Heart right ventricle (tissue), 16 donors: Measurements from ENCODE around the gene STARD10. TPM values are rescaled to one million over a fixed set of nuclear protein-coding genes. Genes with fewer than 3 reads are reported as not detected.

ENCODE experiments used
- ATAC-seq, 8 donors: fragments of 200-7000 bp; cut with Tn5 transposase; one replicate each; pipeline ENCODE4 v1.9.1; 2020; ENCODE audit warnings: mild to moderate bottlenecking in 8 of 8, moderate library complexity in 8 of 8, moderate number of reproducible peaks in 1 of 8
- DNase-seq, 2 donors: peaks; one replicate each; pipeline ENCODE4 v3.0.0-alpha.2; 2020
- H3K27ac ChIP-seq, 10 donors: fragments of 200-600 bp; sonication (generic) in 2 of 10; one replicate each; pipeline versions ENCODE4 v1.5.0 to v1.8.0; 2020 to 2022; ENCODE audit warnings: mild to moderate bottlenecking in 3 of 10
- H3K27me3 ChIP-seq, 7 donors: fragments of 200-600 bp; one replicate each; pipeline ENCODE4 v1.8.0; 2021 to 2022; ENCODE audit warnings: mild to moderate bottlenecking in 2 of 7
- H3K36me3 ChIP-seq, 9 donors: fragments of 200-600 bp; sonication (generic) in 1 of 9; one replicate each; pipeline versions ENCODE4 v1.5.0 to v1.8.0; 2020 to 2022; ENCODE audit warnings: mild to moderate bottlenecking in 2 of 9
- H3K4me1 ChIP-seq, 9 donors: fragments of 200-600 bp; sonication (generic) in 1 of 9; one replicate each; pipeline versions ENCODE4 v1.5.0 to v1.8.0; 2020 to 2022; ENCODE audit warnings: mild to moderate bottlenecking in 4 of 9
- H3K4me3 ChIP-seq, 10 donors: fragments of 200-600 bp; sonication (generic) in 2 of 10; one replicate each; pipeline versions ENCODE4 v1.5.0 to v1.8.0; 2020 to 2022; ENCODE audit warnings: mild to moderate bottlenecking in 7 of 10, moderate library complexity in 2 of 10
- H3K9me3 ChIP-seq, 11 donors: fragments of 200-600 bp in 10 of 11; sonication (generic) in 2 of 11; one replicate each; pipeline versions ENCODE4 v1.5.0 to v1.8.0; 2013 to 2022; ENCODE audit warnings: mild to moderate bottlenecking in 2 of 11, control low read depth in 1 of 11, moderate library complexity in 1 of 11
- WGBS, 2 donors: extraction: QIAGEN DNeasy Blood & Tissue Kit; methylation state at CpG; one replicate each; pipeline ENCODE4 v1.1.7; 2013; ENCODE audit warnings: inconsistent platforms in 1 of 2; 5-methylcytosine and 5-hydroxymethylcytosine counted together
- intact Hi-C, 10 donors: fragments of 100-400 bp; cut with DNase I; formaldehyde crosslinking; loops; one replicate each; pipeline versions ENCODE4 v1.11.1 to v1.14.2; 2022
- polyA plus RNA-seq, 2 donors: library from polyadenylated mRNA; stranded (reverse); fragments of 200-250 nt; gene quantifications; one replicate each; pipeline ENCODE4 v1.2.3, GENCODE V29; 2013
- total RNA-seq, 10 donors: library from RNA; stranded (reverse); fragmentation: NEBNext Ultra II Directional in 3 of 10; extraction: Animal tissue kit (Norgen Biotek cat#: 25700) in 3 of 10; gene quantifications; one replicate each; pipeline versions ENCODE4 v1.2.1 to v1.2.4, GENCODE V29; 2021 to 2023
- TF ChIP-seq, protein P1 (sequence below), 9 donors: fragments of 200-600 bp; sonication (generic) in 2 of 9; IDR thresholded peaks; one replicate each; pipeline versions ENCODE4 v1.5.0 to v1.8.0; 2021 to 2022; ENCODE audit warnings: antibody characterized with exemption in 9 of 9, mild to moderate bottlenecking in 5 of 9, moderate library complexity in 1 of 9
- donor health status: Arrhythmogenic right ventricular cardiomyopathy.
- donor health status: ischemic (EF 13 %, LVEDD 7.1; RV severe dilation, severe dysfunction).
- donor health status: healthy with polysubstance abuse.
- donor health status: DM: no; HTN: yes; CAD: no.
- donor health status: DM: no; HTN: no; CAD: no.
- donor health status: ischemic (EF 25% LVEDD 6.9; RV normal size, moderate dysfunction).
- donor health status: ischemic (EF 25% LVEDD 5.7; RV mildly dilated, moderate dysfunction).
- donor health status: healthy.
- donor health status: DM: yes; HTN: yes; CAD: no.
- donor health status: Ischemic cardiomyopathy.
- donor health status: ischemic (EF 35%, LVEDD 5.7; RV mildly dilated, moderate dysfunction).
- donor health status: nonischemic (EF 11% LVEDD 7.7; RV severe dilation, severe dysfunction).
- donor health status: DM: yes; HTN: yes; CAD: no.
- donor health status: PGD.
- donor health status: ischemic (EF 29% LVEDD 5.4; RV normal size, mild dysfunction).
- donor health status: nonischemic (EF 23%, LVEDD 6.1; RV moderate dilation, normal function).

The STARD10 gene
- total and polyA plus RNA-seq, 12 donors: 36.1 to 291 (median 51.3) TPM

DNA sequence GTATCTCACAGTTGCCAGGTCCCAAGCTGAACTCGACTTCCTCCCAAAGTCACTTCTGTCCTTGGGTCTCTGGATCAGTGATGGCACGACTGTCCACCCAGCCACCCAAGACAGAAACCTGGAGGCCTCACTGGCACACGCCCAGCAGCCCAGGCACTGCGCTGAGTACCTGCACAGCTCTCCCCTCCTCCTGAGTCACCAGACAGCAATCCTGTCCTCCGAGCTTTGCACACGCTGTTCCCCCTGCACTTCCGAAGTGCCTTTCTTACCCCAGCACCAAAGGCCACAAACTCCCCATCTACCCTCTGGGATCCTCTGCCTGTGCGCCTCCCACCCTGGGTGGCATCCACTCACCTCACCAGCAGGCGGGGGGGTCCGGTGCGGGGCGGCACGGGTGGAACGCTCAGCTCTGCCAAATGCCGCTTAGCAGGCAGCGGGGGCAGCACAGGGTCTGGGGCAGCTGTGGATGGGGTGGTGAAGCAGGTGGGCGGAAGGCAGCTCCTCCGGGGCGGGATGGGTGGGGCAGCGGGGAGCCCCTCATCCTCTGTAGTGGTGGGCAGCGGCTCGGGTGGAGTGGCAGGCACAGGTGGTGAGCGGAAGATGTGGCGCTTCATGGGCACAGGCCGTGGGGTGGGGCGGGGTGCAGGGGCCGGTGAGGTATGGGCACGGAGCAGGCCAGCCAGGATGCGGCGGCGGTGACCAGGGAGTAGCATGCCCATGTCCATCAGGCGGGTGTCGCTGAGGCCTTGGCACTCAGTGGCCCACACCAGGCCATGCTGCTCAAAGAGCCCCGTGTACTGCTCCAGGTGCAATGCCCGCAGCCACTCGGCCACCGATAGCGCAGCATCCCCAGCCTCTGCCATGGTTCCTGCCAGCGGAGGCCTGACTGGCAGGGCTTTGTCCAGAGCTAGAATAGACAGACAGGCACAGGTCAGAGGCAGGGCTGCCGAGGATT lies 67.3 kb downstream of the STARD10 start:
- DNase-seq (no peak), ATAC-seq (no peak)
- 92 to 94% methylated on average over 40 of the region's 40 CpGs for WGBS, 2 donors
- intact Hi-C loops: loop anchor here in 7 of 10 donors (2.0 to 10.0 kb wide), 6 partner anchors 58 to 558 kb away; partner anchors contain the start of genes ATG16L2 (in 2 of the 7) and STARD10 (in 2 of the 7)
- peaks cover 6 to 64% (median 21%) of the 10 kb centered on the region in 9 donors for H3K4me1 ChIP-seq
- H3K9me3 ChIP-seq: no peaks in the 10 kb centered on the region
- no peaks in the 10 kb centered on the region for H3K27me3 ChIP-seq
- no peak overlapping the region for H3K4me3 ChIP-seq
- H3K27ac ChIP-seq: no peak overlapping the region
- TF ChIP-seq, protein P1, sequence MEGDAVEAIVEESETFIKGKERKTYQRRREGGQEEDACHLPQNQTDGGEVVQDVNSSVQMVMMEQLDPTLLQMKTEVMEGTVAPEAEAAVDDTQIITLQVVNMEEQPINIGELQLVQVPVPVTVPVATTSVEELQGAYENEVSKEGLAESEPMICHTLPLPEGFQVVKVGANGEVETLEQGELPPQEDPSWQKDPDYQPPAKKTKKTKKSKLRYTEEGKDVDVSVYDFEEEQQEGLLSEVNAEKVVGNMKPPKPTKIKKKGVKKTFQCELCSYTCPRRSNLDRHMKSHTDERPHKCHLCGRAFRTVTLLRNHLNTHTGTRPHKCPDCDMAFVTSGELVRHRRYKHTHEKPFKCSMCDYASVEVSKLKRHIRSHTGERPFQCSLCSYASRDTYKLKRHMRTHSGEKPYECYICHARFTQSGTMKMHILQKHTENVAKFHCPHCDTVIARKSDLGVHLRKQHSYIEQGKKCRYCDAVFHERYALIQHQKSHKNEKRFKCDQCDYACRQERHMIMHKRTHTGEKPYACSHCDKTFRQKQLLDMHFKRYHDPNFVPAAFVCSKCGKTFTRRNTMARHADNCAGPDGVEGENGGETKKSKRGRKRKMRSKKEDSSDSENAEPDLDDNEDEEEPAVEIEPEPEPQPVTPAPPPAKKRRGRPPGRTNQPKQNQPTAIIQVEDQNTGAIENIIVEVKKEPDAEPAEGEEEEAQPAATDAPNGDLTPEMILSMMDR (IDR thresholded peaks at IDR 0.05): no peak
- peaks cover 0 to 45% (median 0%) of the 10 kb centered on the region in 9 donors for H3K36me3 ChIP-seq

DNA sequence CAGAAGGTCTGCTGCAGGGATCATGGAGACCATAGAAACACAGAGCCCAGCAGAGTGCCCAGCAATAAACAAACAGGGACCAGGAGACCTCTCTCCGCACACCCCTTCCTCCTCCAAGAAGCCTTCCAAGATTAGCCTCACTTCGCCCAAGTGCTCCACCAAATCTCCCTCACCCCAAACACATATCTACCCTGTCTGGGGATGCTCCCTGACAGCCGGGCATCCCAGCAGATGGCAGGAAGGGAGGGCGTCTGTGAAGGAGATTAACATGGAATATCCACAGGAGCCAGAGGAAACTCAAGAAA lies 68.2 kb downstream of the STARD10 start:
- Histone ChIP-seq H3K27me3 (no peaks in the 10 kb centered on the region), H3K27ac (peak overlapping the region in 1 of 10 donors; percentile 72), H3K9me3 (no peaks in the 10 kb centered on the region), H3K4me3 (no peak overlapping the region), H3K36me3 (peaks cover 0 to 36% (median 0%) of the 10 kb centered on the region in 9 donors), H3K4me1 (peaks cover 8 to 72% (median 28%) of the 10 kb centered on the region in 9 donors)
- no peak for DNase-seq
- 64 to 88% methylated on average over 4 of the region's 4 CpGs for WGBS, 2 donors
- TF ChIP-seq, protein P1 (IDR thresholded peaks at IDR 0.05): no peak
- intact Hi-C loops: loop anchor here in 9 of 10 donors (1.0 to 10.0 kb wide), 9 partner anchors 59 to 559 kb away; partner anchors contain the start of genes ATG16L2 (in 2 of the 9) and STARD10 (in 2 of the 9)
- ATAC-seq: no peak

DNA sequence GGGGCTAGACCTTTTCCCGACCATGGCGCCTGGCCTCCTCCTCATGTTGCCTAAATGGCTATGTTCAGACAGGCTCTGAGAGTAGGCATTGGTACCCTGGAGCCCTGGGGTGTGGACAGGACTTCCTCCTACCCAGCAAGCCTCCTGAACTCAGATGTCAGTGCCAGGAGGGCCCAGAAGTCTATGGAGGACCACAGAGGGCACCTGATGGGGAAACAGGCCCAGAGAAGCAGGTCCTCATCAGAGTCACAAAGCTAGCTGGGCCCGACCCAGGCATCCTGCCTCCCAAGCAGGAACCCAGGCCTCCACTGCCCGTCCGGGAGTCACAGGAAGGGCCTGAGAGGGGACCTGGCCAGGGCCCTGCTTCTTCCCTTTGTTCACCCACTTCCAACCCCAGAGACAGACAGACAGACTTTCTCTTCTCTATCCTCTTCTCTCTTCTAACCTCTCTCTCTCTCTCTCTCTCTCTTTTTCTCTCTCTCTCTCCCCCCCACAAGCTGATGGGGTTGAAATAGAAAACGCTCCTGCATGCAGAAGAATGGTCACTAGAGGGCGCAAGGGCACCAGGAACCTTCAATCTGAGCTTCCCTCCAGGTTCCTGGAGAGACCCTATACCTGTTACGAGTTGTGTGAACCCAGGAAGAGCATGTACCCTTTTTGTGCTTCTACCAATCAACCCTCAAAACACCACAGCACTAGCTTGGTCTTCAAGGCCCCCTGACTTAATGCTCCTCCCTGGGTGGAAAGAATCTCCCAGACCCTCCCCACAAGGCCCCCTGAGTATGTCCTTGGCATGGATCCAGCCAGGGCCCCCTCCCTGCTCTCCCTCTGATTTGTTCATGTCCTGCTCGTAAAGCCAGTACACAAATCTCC lies 68.8 kb downstream of the STARD10 start:
- H3K9me3 ChIP-seq: no peaks in the 10 kb centered on the region
- 52% methylated on average over 9 of the region's 9 CpGs for WGBS, 2 donors
- H3K27me3 ChIP-seq: no peaks in the 10 kb centered on the region
- peak in 6 of 8 donors; percentile 5 to 33 (median 14) for ATAC-seq
- TF ChIP-seq, protein P1 (IDR thresholded peaks at IDR 0.05): peak; percentile 84 to 94 (median 91)
- peaks cover 11 to 78% (median 33%) of the 10 kb centered on the region in 9 donors for H3K4me1 ChIP-seq
- H3K4me3 ChIP-seq: no peak overlapping the region
- intact Hi-C loops: loop anchor here (1.0 to 10.0 kb wide), 10 partner anchors 60 to 560 kb away; partner anchors contain the start of genes ATG16L2 (in 3 of the 10) and STARD10 (in 3 of the 10)
- DNase-seq: peak in 1 of 2 donors; percentile 78
- H3K27ac ChIP-seq: peak overlapping the region in 1 of 10 donors; percentile 72
- peaks cover 0 to 30% (median 0%) of the 10 kb centered on the region in 9 donors for H3K36me3 ChIP-seq
